Thoracic aorta (tissue), 2 donors: ENCODE data around the gene VDR. TPM values are rescaled to one million over a fixed set of nuclear protein-coding genes. Genes with fewer than 3 reads are reported as not detected.

ENCODE experiments used
- ATAC-seq: fragments of 150-250 bp; one replicate; pipeline ENCODE4 v1.8.0; 2017; ENCODE audit warnings: low read depth; ENCODE audit not compliant: insufficient number of reproducible peaks, low FRiP score
- DNase-seq: peaks from one replicate; pipeline ENCODE4 v3.0.0-alpha.2; 2020; ENCODE audit warnings: low spot score
- H3K27ac ChIP-seq, 2 donors: fragments of 200-600 bp; sonication (generic); 1 replicate in 1 of 2; 2 replicates in 1 of 2; pipeline ENCODE4 v1.5.1; 2016; ENCODE audit warnings: mild to moderate bottlenecking in 2 of 2, moderate library complexity in 2 of 2
- H3K27me3 ChIP-seq: fragments of 200-600 bp; sonication (generic); replicated peaks from 2 replicates; pipeline ENCODE4 v1.6.0; 2016; ENCODE audit warnings: mild to moderate bottlenecking; ENCODE audit not compliant: insufficient read depth
- H3K36me3 ChIP-seq: fragments of 200-600 bp; sonication (generic); one replicate; pipeline ENCODE4 v1.5.1; 2016
- H3K4me1 ChIP-seq, 2 donors: fragments of 200-600 bp; sonication (generic); 1 replicate in 1 of 2; 2 replicates in 1 of 2; pipeline versions ENCODE4 v1.5.1 to v1.6.0; 2016; ENCODE audit warnings: low read depth in 2 of 2, mild to moderate bottlenecking in 1 of 2; ENCODE audit not compliant: control insufficient read depth in 1 of 2
- H3K4me3 ChIP-seq: fragments of 200-600 bp; sonication (generic); 2 replicates; pipeline ENCODE4 v1.5.1; 2016; ENCODE audit warnings: mild to moderate bottlenecking
- H3K9me3 ChIP-seq: fragments of 200-600 bp; sonication (generic); 2 replicates; pipeline ENCODE4 v1.5.1; 2016
- CTCF ChIP-seq: fragments of 200-600 bp; sonication (generic); IDR thresholded peaks from one replicate; pipeline ENCODE4 v1.5.1; 2019; ENCODE audit warnings: antibody characterized with exemption
- total RNA-seq, 2 donors: library from RNA; depleted of rRNA; stranded (reverse); fragments of >200 nt; gene quantifications; one replicate each; pipeline versions ENCODE4 v1.1.0 to v1.2.3, GENCODE V29; 2016

The VDR gene
- total RNA-seq, 2 donors from 2014 or later = 6.8 to 10.3 TPM

- no peaks in the 10 kb centered on the region for H3K4me1 ChIP-seq
- H3K27ac ChIP-seq = no peak overlapping the region
- no peak for ATAC-seq
- H3K4me3 ChIP-seq = no peak overlapping the region
- H3K9me3 ChIP-seq = no peaks in the 10 kb centered on the region
- no peak for TF ChIP-seq CTCF
- no peak for DNase-seq
- no peaks in the 10 kb centered on the region for H3K36me3 ChIP-seq
- no peaks in the 10 kb centered on the region for H3K27me3 ChIP-seq
Observed at GRCh38 chr12:47894068-47894467, 10.7 kb downstream of the VDR start.

GRCh38 chr12:47892819-47893218, 12.0 kb downstream of the VDR start:
- no peak for TF ChIP-seq CTCF
- DNase-seq = no peak
- no peaks in the 10 kb centered on the region for H3K27me3 ChIP-seq
- H3K4me3 ChIP-seq = no peak overlapping the region
- ATAC-seq = no peak
- H3K36me3 ChIP-seq = no peaks in the 10 kb centered on the region
- no peaks in the 10 kb centered on the region for H3K4me1 ChIP-seq
- no peak overlapping the region for H3K27ac ChIP-seq
- no peaks in the 10 kb centered on the region for H3K9me3 ChIP-seq

GRCh38 chr12:47891356-47891755, 13.4 kb downstream of the VDR start:
- H3K9me3 ChIP-seq = no peaks in the 10 kb centered on the region
- H3K4me1 ChIP-seq = no peaks in the 10 kb centered on the region
- no peaks in the 10 kb centered on the region for H3K36me3 ChIP-seq
- no peaks in the 10 kb centered on the region for H3K27me3 ChIP-seq
- ATAC-seq = no peak
- TF ChIP-seq CTCF = no peak
- H3K27ac ChIP-seq = no peak overlapping the region
- no peak for DNase-seq
- no peak overlapping the region for H3K4me3 ChIP-seq

- DNase-seq = no peak
- no peak overlapping the region for H3K27ac ChIP-seq
Observed at GRCh38 chr12:47889040-47889439, 15.8 kb downstream of the VDR start.

GRCh38 chr12:47888153-47888819, 16.5 kb downstream of the VDR start:
- no peaks in the 10 kb centered on the region for H3K4me1 ChIP-seq
- H3K27ac ChIP-seq = no peak overlapping the region
- H3K27me3 ChIP-seq = no peaks in the 10 kb centered on the region
- no peak for TF ChIP-seq CTCF
- ATAC-seq (no peak), DNase-seq (no peak)
- no peak overlapping the region for H3K4me3 ChIP-seq
- no peaks in the 10 kb centered on the region for H3K36me3 ChIP-seq
- no peaks in the 10 kb centered on the region for H3K9me3 ChIP-seq

More at GRCh38 chr12:47889040-47889439, 15.8 kb downstream of the VDR start:
- TF ChIP-seq CTCF = no peak
- Histone ChIP-seq H3K4me3 (no peak overlapping the region), H3K9me3 (no peaks in the 10 kb centered on the region), H3K4me1 (no peaks in the 10 kb centered on the region), H3K36me3 (no peaks in the 10 kb centered on the region), H3K27me3 (no peaks in the 10 kb centered on the region)
- ATAC-seq = no peak
